OCI-M2 (cell line): ENCODE results near the gene USP7.
"Not testable (repeated sequence)": the region's sequence is repeated elsewhere in the genome, so short reads cannot be mapped to it uniquely, and the experiment has no call there.

Experiments used
- DNase-seq: peaks from one replicate; lab custom pipeline; 2025; ENCODE audit not compliant: unreplicated experiment; lab: John Stamatoyannopoulos, UW

Gene USP7

DNA sequence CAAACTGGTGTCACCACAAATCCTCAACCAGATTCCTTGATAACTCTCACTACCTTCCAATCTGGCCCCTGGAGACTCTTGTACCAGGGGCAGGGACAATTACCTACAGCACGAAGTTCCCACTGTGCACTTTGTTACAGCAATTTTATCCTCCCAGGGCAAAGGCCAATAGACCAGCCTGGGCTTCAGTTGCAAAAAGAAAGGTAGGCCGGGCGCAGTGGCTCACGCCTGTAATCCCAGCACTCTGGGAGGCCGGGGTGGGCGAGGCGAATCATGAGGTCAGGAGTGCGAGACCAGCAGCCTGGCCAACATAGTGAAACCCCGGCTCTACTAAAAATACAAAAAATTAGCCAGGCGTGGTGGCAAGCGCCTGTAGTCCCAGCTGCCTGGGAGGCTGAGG, 36.9 kb downstream of the USP7 start:
- DNase-seq: no peak

GRCh38 chr16:8925455-8925854, 38.3 kb downstream of the USP7 start:
- no peak for DNase-seq

DNA sequence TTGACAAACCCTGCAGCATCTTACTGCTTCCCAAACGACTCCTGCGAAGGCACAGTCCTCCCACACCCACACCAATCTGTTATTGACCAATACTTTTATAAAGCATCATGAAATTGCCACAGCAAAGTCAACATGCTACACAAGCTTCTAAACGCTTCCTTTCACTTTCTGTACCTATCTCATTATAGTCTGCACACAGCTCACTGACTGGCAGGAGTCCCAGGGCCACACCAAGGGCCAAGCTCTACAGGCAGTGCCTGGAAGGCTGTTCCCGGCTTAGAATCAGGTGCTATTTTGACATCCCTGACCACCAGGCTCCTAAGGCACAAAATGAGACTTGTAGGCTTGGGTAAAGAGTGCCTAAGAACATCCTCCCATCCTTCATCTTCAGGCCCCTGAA, 39.5 kb downstream of the USP7 start:
- DNase-seq: no peak

- no peak for DNase-seq
Observed at GRCh38 chr16:8923199-8923598, 40.5 kb downstream of the USP7 start.

- no peak for DNase-seq
Observed at GRCh38 chr16:8921347-8921984, 42.2 kb downstream of the USP7 start.

DNA sequence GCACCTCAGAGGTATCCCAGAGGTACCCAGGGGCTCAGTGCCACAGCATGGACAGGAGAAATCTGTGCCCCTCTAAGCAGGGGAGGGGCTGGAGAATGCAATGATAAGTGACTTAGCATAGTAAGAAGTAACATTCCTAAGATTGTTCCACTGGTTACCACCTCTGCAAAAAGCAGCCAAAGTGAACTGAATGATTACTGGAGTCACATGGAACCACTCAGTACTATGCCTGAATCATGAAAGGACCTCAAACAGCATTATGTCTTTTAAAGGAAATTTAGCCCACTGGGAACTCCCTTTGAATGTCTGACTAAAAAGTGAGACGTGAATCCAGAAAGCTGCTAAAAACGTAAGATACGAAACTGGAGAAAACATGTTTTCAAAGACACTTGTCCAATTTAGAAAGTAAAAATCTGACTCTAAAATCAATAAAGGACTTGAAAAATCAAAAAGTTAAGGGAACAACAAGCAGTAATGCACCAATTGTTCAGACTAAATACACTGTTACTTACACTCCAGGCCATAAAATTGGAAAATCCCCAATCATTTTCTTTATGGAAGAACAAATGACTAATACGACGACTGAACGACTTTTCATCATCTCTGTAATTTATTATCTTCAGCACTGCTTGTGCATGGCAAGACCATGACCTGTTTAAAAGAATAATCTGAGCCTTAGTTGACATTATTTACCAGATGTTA, 42.9 kb downstream of the USP7 start:
- DNase-seq: no peak

DNA sequence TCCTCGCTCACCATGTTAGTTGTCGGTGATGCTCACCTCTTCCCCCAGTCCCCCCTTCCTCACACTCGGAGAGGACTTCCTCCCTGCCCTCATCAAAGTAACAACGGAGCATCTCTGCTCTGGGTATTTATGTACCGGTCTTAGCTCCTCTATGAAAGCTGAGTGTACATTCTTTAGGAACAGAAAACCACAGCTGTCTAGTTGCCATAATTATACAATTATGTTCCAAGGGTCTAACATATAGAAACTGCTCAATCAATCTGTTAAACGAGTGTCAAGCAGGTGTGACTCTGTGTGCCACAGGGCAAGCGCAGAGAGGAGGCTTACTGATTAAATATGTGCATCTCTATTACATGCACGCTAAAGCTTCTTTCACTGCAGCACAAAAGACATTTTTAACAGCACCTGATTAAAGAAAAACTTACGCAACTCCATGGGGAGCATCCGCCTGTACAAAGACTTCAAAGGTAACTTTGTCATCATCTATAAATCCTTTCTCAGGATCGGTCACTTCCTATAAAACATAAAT, 43.7 kb downstream of the USP7 start:
- no peak for DNase-seq

- no peak for DNase-seq
Observed at GRCh38 chr16:8919089-8919933, 44.4 kb downstream of the USP7 start.

GRCh38 chr16:8917336-8917735, 46.4 kb downstream of the USP7 start:
- not testable (repeated sequence) for DNase-seq

- DNase-seq: no peak
Observed at GRCh38 chr16:8916541-8917225, 47.0 kb downstream of the USP7 start.

DNA sequence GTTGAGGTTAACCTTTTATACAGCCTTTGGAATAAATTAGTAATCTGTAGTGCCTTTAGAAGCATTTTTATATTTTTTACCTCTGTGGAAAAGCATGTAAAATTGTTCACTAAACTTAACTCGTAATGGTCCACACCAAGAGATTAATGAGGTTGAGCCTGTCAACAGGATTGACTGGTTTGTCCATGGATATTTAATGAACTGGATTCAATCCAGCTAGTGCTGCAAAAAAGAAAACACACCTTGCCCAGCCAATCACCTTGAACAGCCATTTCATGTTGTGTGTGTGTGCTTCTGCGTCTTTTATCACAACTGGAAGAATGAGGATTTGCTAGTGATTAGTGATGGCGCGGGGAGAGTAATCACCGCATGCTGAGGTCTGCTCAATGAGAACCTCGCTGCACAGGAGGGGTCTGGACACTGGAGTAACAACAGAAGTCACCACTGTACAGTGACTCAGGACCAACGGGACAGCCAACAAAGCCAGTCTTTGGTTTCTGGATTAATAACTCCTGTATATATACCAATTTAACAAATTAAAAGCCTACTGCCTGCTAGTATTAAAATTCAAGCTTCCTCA, 47.9 kb downstream of the USP7 start:
- DNase-seq: no peak

DNA sequence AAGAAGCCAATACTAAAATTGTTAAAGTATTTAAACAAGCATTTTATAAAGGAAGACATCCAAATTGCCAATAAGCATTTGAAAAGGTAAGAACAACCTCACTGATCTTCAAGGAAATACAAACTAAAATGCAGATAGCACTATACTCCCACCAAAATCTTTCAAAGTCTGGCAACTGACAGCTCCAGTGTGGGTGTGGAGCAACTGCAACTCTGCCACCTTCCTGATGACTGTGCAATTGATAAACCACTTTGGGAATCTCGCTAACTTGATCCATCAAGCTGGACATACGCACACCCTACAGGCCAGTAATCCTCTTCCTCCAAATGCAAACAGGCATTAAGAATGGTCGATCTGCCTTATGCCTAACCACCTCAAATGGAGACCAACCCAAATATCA, 49.6 kb downstream of the USP7 start:
- DNase-seq: no peak

- DNase-seq: no peak
Observed at GRCh38 chr16:8912793-8913192, 50.9 kb downstream of the USP7 start.

- no peak for DNase-seq
Observed at GRCh38 chr16:8910811-8911210, 52.9 kb downstream of the USP7 start.

DNA sequence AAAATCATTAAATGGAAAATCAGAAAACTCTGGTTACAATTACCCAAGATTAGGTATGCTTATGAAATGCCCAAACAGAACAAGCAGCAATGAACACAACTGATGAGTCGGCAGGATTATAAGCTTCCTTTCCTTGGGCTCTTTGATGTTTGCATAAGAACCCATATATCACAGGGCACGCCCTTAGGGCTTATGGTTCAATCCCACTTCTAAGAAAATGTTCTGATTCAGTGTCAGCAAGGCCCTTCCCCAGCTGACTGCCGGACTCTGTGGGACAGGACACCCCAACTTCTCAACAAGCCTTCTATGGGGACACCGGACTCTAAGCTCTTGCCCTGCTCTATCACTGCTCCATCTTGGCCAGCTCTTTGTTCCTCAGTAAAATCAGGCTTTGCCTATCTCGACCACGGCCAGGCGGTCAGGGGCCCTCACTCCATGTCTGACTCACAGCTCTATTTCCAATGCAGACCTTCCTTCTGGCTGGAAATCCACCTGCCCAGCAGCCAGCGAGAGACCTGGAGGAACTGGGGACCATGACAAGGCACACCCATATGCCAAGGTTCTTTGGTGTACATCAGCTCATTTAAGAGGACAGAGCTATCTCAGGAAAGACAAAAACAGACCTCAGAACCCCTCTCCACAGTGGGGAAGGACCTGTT, 54.8 kb downstream of the USP7 start:
- DNase-seq: no peak

GRCh38 chr16:8907096-8907495, 56.6 kb downstream of the USP7 start:
- DNase-seq: no peak

DNA sequence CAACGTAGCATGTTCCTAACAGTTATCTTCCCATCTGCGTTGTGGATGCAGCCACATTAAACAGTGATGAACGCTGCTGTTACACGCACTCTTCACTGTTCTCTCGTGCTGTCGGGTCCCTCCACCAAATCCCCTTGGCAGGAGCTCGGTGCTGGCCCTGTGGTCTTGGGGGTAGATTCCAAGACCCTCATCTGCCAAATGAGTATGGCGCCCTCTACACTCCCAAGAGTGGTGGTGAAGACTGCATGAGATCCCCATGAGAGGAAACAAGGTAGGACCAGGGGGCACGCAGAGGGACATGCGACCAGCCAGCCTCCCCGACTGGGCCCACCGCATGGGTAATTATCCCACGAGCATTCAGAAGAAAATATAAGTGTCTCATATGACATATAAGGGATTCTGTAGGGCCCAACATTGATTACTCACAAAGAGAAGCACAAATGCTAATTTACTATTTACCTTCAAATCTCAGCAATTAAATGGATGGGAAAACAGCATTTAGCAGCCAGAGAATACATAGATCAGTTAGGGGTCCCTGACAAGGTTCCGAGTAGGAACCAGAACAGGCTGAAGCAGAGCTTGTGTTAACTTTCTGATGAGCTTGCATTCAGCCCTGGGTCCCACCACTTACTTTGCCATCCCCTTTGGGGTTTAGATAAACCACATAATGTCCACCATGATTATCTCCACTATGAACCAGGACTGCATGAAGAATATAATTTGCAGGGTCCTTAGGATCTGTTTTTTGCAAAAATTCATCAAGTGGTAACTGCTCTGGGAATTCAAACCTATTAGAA, 57.7 kb downstream of the USP7 start:
- no peak for DNase-seq

GRCh38 chr16:8905168-8905762, 58.4 kb downstream of the USP7 start:
- no peak for DNase-seq

DNA sequence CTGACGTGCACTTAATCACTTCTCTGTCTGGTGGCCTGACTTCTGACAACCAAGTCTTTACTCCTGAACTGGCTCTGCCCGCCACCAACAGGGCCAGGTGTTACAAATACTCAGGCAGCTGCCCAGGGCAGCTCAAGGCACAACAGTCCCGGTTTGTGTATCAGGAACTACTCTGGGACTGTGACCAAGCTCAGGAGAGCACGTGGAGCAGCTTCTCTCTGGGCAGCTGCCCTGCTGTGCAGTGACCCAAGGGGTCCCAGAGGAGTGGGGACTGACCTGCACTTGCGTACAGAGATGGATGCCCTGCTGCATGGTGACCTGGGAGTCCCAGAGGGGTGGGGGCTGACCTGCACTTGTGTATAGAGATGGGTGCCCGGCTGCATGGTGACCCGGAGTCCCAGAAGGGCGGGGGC, 59.7 kb downstream of the USP7 start:
- DNase-seq: no peak
